Stimulated activated CD4-positive, alpha-beta T cell treated with anti-CD3 and anti-CD28 coated beads, TNF-alpha, amount 100 ng/mL, for 1 hour (primary cell): ENCODE results near the gene DSCAM.

ENCODE experiments used
- DNase-seq, 3 donors: peaks; one replicate each; pipeline ENCODE4 v3.0.0-alpha.2; 2020; ENCODE audit warnings: low read depth in 3 of 3, low spot score in 1 of 3

The DSCAM gene

GRCh38 chr21:40618191-40618973, 228.6 kb downstream of the DSCAM start:
- no peak for DNase-seq

GRCh38 chr21:40616377-40616704, 230.6 kb downstream of the DSCAM start:
- DNase-seq = no peak

DNA sequence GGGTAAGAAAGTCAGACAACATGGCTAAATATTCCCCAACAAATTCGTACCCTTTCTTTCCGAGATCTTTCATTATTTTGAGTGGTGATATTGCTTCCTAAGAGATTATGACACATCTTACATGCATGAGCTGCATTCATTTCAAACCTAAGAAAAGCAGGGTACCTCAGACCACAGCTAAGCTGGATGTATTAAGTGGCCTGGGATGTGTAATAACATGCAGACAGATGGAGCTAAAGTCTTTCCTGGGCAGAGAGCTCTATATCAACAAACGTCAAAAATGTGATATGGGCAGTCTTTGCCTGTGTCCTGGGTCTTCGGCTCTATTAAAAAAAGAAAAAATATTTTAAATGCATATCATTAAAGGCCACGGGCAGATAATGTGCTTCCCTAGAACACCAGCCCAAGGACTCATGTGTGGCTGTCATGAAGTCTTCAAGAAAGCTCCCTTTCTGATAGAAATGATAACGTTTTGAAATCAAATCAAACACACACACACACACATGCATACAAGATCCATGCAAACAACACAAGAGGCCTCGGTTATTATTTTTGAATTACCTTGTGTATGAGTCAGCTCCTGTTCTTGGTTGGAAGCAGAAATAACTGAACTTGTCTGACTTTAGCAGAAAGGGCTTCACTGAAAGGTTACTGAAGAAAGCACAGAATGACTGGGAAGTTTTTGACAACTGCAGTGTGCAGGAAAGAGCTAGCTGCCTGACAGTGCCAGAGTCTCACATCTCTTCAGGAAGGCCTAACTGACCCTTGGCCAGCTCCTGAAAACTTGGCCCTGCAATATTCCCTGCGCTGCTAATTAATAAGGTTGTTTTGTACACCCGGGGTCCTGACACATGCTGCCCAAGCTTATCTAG, 231.2 kb downstream of the DSCAM start:
- no peak for DNase-seq

- no peak for DNase-seq
These were observed 233.4 kb downstream of the DSCAM start for GRCh38 chr21:40613546-40614030.

GRCh38 chr21:40610345-40610744, 236.6 kb downstream of the DSCAM start:
- no peak for DNase-seq

GRCh38 chr21:40606341-40606740, 240.6 kb downstream of the DSCAM start:
- DNase-seq = no peak

DNA sequence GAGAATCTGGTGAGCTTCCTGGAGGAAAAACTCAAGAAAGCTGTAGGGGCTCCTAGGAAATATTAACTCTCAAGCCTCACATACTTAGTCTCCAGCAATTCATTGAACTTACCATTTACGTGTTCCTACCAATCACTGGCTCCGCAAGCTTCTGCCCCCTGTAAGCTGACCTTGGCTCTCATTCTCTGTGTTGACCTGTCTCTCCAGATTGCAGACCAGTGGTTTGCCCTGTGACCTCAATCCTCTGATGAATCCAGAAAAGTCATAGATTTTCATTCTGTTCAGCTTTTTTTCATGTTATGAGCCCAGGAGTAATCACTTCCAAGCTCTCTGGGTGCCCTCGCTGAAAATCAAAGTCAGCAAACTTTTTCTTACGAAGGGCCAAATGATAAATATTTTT, 241.9 kb downstream of the DSCAM start:
- DNase-seq = no peak

GRCh38 chr21:40603774-40604173, 243.2 kb downstream of the DSCAM start:
- DNase-seq = no peak

GRCh38 chr21:40602080-40602479, 244.9 kb downstream of the DSCAM start:
- no peak for DNase-seq

GRCh38 chr21:40595806-40596205, 251.2 kb downstream of the DSCAM start:
- DNase-seq = no peak

DNA sequence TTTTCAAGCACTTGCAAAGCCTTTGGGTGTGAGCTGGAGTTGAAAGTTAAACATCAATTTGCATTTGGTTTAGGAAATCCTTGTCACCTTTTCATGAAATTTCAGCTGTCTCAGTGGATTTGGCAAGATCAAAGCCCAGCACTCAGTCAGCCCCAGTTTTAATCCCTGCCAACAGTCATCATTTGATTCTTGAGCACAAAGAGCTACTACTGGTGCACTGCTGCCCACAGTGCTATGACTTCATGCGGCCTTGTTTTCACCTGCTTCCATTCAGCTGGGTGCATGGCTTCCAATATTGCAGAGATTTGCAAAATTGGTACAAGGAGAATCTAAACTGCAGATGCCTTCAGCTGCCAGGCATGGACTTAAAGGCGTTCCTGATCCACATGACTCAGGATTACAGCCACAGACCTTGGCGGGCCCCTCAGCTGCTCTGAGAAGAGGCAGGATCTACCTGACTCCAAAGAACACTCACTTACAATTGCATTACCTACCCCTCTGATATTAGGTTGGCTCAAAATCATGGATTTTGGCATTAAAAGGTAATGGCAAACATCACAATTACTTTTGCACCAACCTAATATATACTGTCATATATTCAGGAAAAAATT, 259.1 kb downstream of the DSCAM start:
- no peak for DNase-seq

- DNase-seq = no peak
These were observed 260.4 kb downstream of the DSCAM start for GRCh38 chr21:40586575-40586974.

- DNase-seq = no peak
These were observed 269.5 kb downstream of the DSCAM start for GRCh38 chr21:40577285-40578043.

DNA sequence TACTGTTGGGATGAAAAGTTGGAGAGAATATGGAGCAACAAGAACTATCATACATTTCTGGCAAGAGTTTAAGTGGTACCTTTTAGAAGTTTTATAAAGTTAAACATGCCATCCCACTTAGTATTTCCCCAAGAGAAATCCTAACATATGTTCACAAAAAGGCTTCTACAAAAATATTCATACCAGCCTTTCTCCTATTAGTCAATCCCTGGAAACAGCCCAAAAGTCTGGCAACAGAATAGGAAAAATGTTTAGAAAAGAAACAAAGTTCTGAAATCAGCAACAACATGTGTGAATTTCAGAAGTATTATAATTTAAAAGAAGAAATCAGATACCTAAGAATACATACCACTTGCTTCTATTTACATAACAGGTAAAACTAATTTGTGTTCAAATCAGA, 271.0 kb downstream of the DSCAM start:
- no peak for DNase-seq

DNA sequence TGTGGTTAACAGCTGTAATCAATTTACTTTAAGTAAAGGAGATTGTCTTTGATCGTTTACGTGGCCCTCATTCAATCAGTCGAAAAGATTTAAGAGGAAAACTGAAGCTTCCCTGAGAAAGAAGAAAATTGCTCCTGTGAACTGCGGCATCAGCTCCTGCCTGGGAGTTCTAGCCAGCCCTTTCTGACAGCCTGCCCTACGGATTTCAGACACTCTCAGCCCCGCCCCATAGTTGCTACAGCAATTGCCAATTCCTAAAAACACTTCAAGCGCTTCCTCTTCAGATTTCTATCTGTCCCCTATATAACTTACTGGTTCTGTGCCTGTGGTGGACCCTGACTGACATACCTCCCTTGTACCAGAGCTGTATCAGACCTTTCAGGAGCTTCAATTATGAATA, 277.6 kb downstream of the DSCAM start:
- no peak for DNase-seq

DNA sequence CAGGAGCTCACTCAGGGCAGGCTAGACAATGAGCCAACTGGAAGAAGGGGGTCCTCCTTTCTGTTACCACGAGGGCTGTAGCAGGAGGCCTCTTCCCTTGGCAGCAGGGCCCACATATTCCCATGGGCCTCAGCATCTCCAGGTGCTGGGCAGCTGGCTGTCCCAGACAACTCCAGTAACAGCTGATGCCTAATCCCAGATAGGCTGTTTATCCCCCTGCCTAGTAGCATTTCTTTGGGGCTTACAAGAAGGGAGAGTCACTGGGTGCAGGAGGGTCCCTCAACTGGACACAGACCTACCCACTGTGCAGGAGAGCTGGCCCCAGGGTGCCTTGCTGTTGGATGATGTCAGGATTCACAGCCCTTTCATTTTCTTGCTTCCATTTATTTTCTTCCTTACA, 278.2 kb downstream of the DSCAM start:
- DNase-seq = no peak

GRCh38 chr21:40567501-40567900, 279.5 kb downstream of the DSCAM start:
- DNase-seq = no peak

DNA sequence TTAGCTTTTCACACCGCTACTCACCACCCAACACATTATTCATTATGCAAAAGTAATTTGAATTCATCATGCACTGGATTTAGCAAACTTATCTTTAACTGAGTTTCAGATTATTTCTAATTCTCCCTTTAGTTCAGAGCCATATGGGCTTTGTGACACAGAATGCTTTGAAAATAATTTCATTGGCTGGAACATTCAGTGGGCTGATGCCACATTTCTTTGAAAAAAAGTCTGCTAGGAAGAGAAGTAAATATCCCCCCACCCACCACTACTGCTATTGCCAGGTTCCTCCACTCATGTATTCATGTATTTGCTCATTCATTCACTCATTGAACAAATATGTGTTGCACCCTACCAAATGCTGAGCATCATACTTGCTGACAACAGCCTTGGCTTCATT, 280.5 kb downstream of the DSCAM start:
- DNase-seq = no peak

- no peak for DNase-seq
These were observed 282.6 kb downstream of the DSCAM start for GRCh38 chr21:40564318-40564717.

GRCh38 chr21:40563900-40564299, 283.1 kb downstream of the DSCAM start:
- no peak for DNase-seq
